Choroid plexus epithelial cell (primary cell): Measurements from ENCODE around the gene TRMT10B.

ENCODE experiments used
- DNase-seq: peaks from one replicate; pipeline ENCODE4 v3.0.0-alpha.2; 2010; ENCODE audit warnings: low read depth
- H3K4me3 ChIP-seq: 2 replicates; pipeline ENCODE4 v1.5.1; 2011; ENCODE audit warnings: low read depth, mild to moderate bottlenecking, control low read depth, low read length, moderate library complexity
- CTCF ChIP-seq: conservative IDR thresholded peaks from 2 replicates; pipeline ENCODE4 v1.5.1; 2011; ENCODE audit warnings: low read depth, mild to moderate bottlenecking, control low read depth, inconsistent platforms, low read length, moderate library complexity

The TRMT10B gene

GRCh38 chr9:37739222-37739621 is 14.4 kb upstream of the TRMT10B start:
- no peak for DNase-seq
- H3K4me3 ChIP-seq: no peak overlapping the region
- TF ChIP-seq CTCF: no peak

- DNase-seq: no peak
- no peak for TF ChIP-seq CTCF
- no peak overlapping the region for H3K4me3 ChIP-seq
These were observed 13.5 kb upstream of the TRMT10B start for GRCh38 chr9:37740128-37740527.

GRCh38 chr9:37740631-37741328 is 12.8 kb upstream of the TRMT10B start:
- no peak for DNase-seq
- no peak for TF ChIP-seq CTCF
- no peak overlapping the region for H3K4me3 ChIP-seq

GRCh38 chr9:37745970-37746369 is 7.6 kb upstream of the TRMT10B start:
- DNase-seq: no peak
- TF ChIP-seq CTCF: no peak
- H3K4me3 ChIP-seq: no peak overlapping the region

- no peak for DNase-seq
- H3K4me3 ChIP-seq: no peak overlapping the region
- TF ChIP-seq CTCF: no peak
These were observed 6.9 kb upstream of the TRMT10B start for GRCh38 chr9:37746448-37747270.

GRCh38 chr9:37747271-37747753 is 6.3 kb upstream of the TRMT10B start:
- no peak overlapping the region for H3K4me3 ChIP-seq
- peak; percentile 98 for TF ChIP-seq CTCF
- DNase-seq: peak; percentile 87
